Endothelial cell of umbilical vein (primary cell): ENCODE measurements around the gene IL17RB. TPM values are rescaled to one million over a fixed set of nuclear protein-coding genes. Genes with fewer than 3 reads are reported as not detected.

Source experiments
- BruUV-seq: library from RNA; stranded (reverse); fragments of 400-500 nt; replicated peaks from 2 replicates; lab custom pipeline; 2021; lab: Mats Ljungman, UMichigan
- CTCF ChIA-PET: fragments of 300-600, 350-600 bp; sonication (Branson Sonifier 250); formaldehyde crosslinking; loops from one replicate; lab custom pipeline; 2021; ENCODE audit warnings: antibody characterized with exemption, inconsistent platforms; lab: Charles Lee
- POLR2A ChIA-PET: fragments of 300-600, 350-600 bp; sonication (Branson Sonifier 250); formaldehyde crosslinking; loops from one replicate; lab custom pipeline; 2021; ENCODE audit warnings: antibody characterized with exemption, inconsistent platforms; lab: Charles Lee
- DNase-seq: peaks from one replicate; pipeline ENCODE4 v3.0.0-alpha.2; 2011; ENCODE audit warnings: low read depth, low spot score
- FAIRE-seq: peaks from 2 replicates; lab custom pipeline; 2011; peaks lifted over from hg19 to GRCh38; lab: Jason Lieb, UNC
- H2AFZ ChIP-seq: 2 replicates; pipeline ENCODE4 v1.6.0; 2012; ENCODE audit warnings: low read depth, low read length, control low read depth, inconsistent platforms
- H3K27ac ChIP-seq: 2 replicates; pipeline ENCODE4 v1.5.1; 2011; ENCODE audit warnings: low read depth, mild to moderate bottlenecking, control low read depth, low read length, moderate library complexity; ENCODE audit not compliant: insufficient read depth
- H3K27me3 ChIP-seq, 2 experiments: 2 replicates each; pipeline versions ENCODE4 v1.6.0 to v1.6.1; 2011; ENCODE audit warnings: low read length in 2 of 2, mixed read lengths in 1 of 2; ENCODE audit not compliant: control insufficient read depth in 2 of 2, insufficient read depth in 2 of 2
- H3K36me3 ChIP-seq, 2 experiments: 2 replicates in 1 of 2; 3 replicates in 1 of 2; pipeline ENCODE4 v1.5.1; 2011; ENCODE audit warnings: low read length in 2 of 2, mild to moderate bottlenecking in 1 of 2, moderate library complexity in 1 of 2; ENCODE audit not compliant: control insufficient read depth in 2 of 2, insufficient read depth in 2 of 2; ENCODE audit errors: extremely low read depth in 1 of 2
- H3K4me1 ChIP-seq: 3 replicates; pipeline ENCODE4 v1.5.1; 2011; ENCODE audit warnings: mild to moderate bottlenecking, low read length; ENCODE audit not compliant: control insufficient read depth, insufficient read depth; ENCODE audit errors: extremely low read depth
- H3K4me2 ChIP-seq: 2 replicates; pipeline ENCODE4 v1.6.1; 2011; ENCODE audit warnings: low read length, control low read depth, mixed read lengths; ENCODE audit not compliant: insufficient read depth
- H3K4me3 ChIP-seq, 3 experiments: fragments of 200-600 bp in 1 of 3; sonication (generic), shearing (Covaris generic) in 1 of 3; replicated peaks in 1 of 3; 2 replicates each; pipeline ENCODE4 v1.5.1; 2011 to 2016; ENCODE audit warnings: control low read depth in 3 of 3, low read length in 3 of 3, mild to moderate bottlenecking in 2 of 3, inconsistent platforms in 1 of 3, low read depth in 1 of 3, moderate library complexity in 1 of 3; ENCODE audit not compliant: insufficient read depth in 1 of 3
- H3K79me2 ChIP-seq: 2 replicates; pipeline ENCODE4 v1.6.0; 2012; ENCODE audit warnings: low read length, inconsistent platforms; ENCODE audit not compliant: control insufficient read depth, insufficient read depth
- H3K9ac ChIP-seq: replicated peaks from 2 replicates; pipeline ENCODE3; 2011; ENCODE audit warnings: low read length, control low read depth; ENCODE audit not compliant: insufficient read depth; ENCODE audit errors: extremely low read depth
- H3K9me1 ChIP-seq: replicated peaks from 3 replicates; pipeline ENCODE4 v1.6.0; 2011; ENCODE audit warnings: mild to moderate bottlenecking, low read length; ENCODE audit not compliant: control insufficient read depth, insufficient read depth; ENCODE audit errors: extremely low read depth
- H3K9me3 ChIP-seq: replicated peaks from 2 replicates; pipeline ENCODE4 v1.5.1; 2012; ENCODE audit warnings: low read length, inconsistent platforms; ENCODE audit not compliant: control insufficient read depth, insufficient read depth
- H4K20me1 ChIP-seq: replicated peaks from 2 replicates; pipeline ENCODE3; 2011; ENCODE audit warnings: mild to moderate bottlenecking, low read length; ENCODE audit not compliant: control insufficient read depth, insufficient read depth; ENCODE audit errors: extremely low read depth
- CTCF ChIP-seq, 2 donors: IDR thresholded peaks; 1 replicate in 1 of 2; 2 replicates in 1 of 2; pipeline ENCODE4 v1.5.1; 2011; ENCODE audit warnings: low read length in 2 of 2, mild to moderate bottlenecking in 2 of 2, moderate library complexity in 2 of 2, control low read depth in 1 of 2, inconsistent platforms in 1 of 2, low read depth in 1 of 2; ENCODE audit not compliant: insufficient read depth in 1 of 2; ENCODE audit errors: extremely low read depth in 1 of 2
- EZH2 ChIP-seq: IDR thresholded peaks from 2 replicates; pipeline ENCODE4 v1.6.1; 2012; ENCODE audit warnings: borderline replicate concordance, low read depth, mild to moderate bottlenecking, moderate library complexity, low read length, inconsistent platforms; ENCODE audit not compliant: severe bottlenecking
- FOS ChIP-seq: IDR thresholded peaks from 2 replicates; pipeline ENCODE4 v1.6.1; 2011; ENCODE audit warnings: mild to moderate bottlenecking, low read length, moderate library complexity, borderline replicate concordance; ENCODE audit not compliant: insufficient read depth
- GATA2 ChIP-seq: IDR thresholded peaks from 2 replicates; pipeline ENCODE4 v1.7.0; 2011; ENCODE audit warnings: low read depth, mild to moderate bottlenecking, moderate library complexity, mixed read lengths, low read length; ENCODE audit not compliant: insufficient read length, insufficient read depth
- JUN ChIP-seq: IDR thresholded peaks from 2 replicates; pipeline ENCODE4 v1.6.1; 2011; ENCODE audit warnings: borderline replicate concordance, low read depth; ENCODE audit not compliant: insufficient read length, insufficient read depth
- MAX ChIP-seq: IDR thresholded peaks from 2 replicates; pipeline ENCODE4 v1.6.1; 2011; ENCODE audit not compliant: insufficient read depth, insufficient read length
- MYC ChIP-seq: IDR thresholded peaks from one replicate; pipeline ENCODE4 v1.6.1; 2011; ENCODE audit warnings: mild to moderate bottlenecking, low read depth, low read length
- POLR2A ChIP-seq: IDR thresholded peaks from 2 replicates; pipeline ENCODE4 v1.6.1; 2012; ENCODE audit warnings: low read depth, mild to moderate bottlenecking, control low read depth, low read length
- POLR2AphosphoS5 ChIP-seq: IDR thresholded peaks from 2 replicates; pipeline ENCODE4 v1.6.1; 2012; ENCODE audit warnings: low read depth, mild to moderate bottlenecking, control low read depth, low read length, moderate library complexity; ENCODE audit not compliant: insufficient read depth
- dilution Hi-C: fragments of 300-500 bp; cut with MboI; formaldehyde crosslinking; loops from one replicate; pipeline ENCODE4 v1.15.0; 2019; ENCODE audit warnings: low sequenced_read_pairs; ENCODE audit not compliant: extremely low pct_ligation_motif_present
- intact Hi-C: fragments of 100-400 bp; cut with micrococcal nuclease; formaldehyde crosslinking; loops from one replicate; pipeline ENCODE4 v1.10.0; 2022
- polyA plus RNA-seq, 4 experiments: library from polyadenylated mRNA; depleted of rRNA in 3 of 4; stranded (reverse) in 3 of 4; unstranded in 1 of 4; fragments of >200 nt; gene quantifications; 2 replicates each; pipeline versions ENCODE4 v1.2.1 to v1.2.3, GENCODE V29; 2011 to 2012; ENCODE audit warnings: missing spikeins in 1 of 4
- total RNA-seq: library from RNA; stranded (reverse); gene quantifications from 2 replicates; pipeline ENCODE4 v1.2.3, GENCODE V29; 2021

IL17RB gene
- total and polyA plus RNA-seq, 2 donors (not counting 3 experiments of a cell fraction or from before 2014, with no cell fraction given): 0.04 TPM; not detected in 1

DNA sequence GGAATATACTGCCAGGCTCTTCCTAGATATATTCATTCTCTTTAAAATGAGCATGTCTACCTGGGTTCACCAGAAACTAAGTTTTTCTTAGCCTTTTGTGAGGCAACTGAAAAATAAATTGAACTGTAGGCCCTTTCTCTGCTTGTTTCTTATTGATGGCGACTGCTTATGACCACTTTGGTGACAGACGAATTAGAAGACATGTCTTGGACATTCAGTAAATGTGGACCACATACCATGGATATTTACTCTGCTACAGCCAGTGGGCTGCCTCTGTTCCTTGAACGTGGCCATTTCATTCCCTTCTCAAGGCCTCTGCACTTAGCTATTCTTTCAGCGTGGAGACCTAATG is 45.9 kb downstream of the IL17RB start:
- no peak for FAIRE-seq
- Histone ChIP-seq H3K4me1 (peaks cover 13% of the 10 kb centered on the region), H3K4me2 (peak overlapping the region; percentile 70), H3K4me3 (peak overlapping the region in 2 of 3 experiments; percentile 9 to 39), H3K79me2 (peaks cover 27% of the 10 kb centered on the region), H3K27me3 (peaks cover 5 to 12% of the 10 kb centered on the region in 2 experiments), H4K20me1 (peaks cover 2% of the 10 kb centered on the region), H3K9ac (peak overlapping the region; percentile 35), H3K9me3 (no peaks in the 10 kb centered on the region), H3K9me1 (no peaks in the 10 kb centered on the region), H3K27ac (peak overlapping the region; percentile 80), H2AFZ (peak overlapping the region; percentile 79), H3K36me3 (no peaks in the 10 kb centered on the region)
- dilution Hi-C loops: no loop called here
- ChIA-PET POLR2A (interaction anchor here (1.1 to 1.2 kb wide), 2 partner anchors 9 to 11 kb away, joined by 3 to 6 read pairs; partner anchors contain the start of gene ACTR8), CTCF (interaction anchor here (1.6 to 2.3 kb wide), 2 partner anchors 9 to 12 kb away, joined by 4 to 9 read pairs; no protein-coding TSS in a partner anchor)
- DNase-seq: no peak
- TSS peak; percentile 95 for BruUV-seq
- intact Hi-C loops: no loop called here
- no peak for TF ChIP-seq POLR2AphosphoS5
- no peak for TF ChIP-seq GATA2
- no peak for TF ChIP-seq MAX
- TF ChIP-seq MYC: no peak
- no peak for TF ChIP-seq EZH2
- no peak for TF ChIP-seq CTCF (IDR thresholded peaks at IDR 0.05; ENCODE audit: extremely low read depth in 1 of 2, insufficient read depth in 1 of 2, low read depth in 1 of 2, low read length in 2 of 2)
- no peak for TF ChIP-seq FOS
- no peak for TF ChIP-seq JUN
- TF ChIP-seq POLR2A: no peak
